ENCODE results near the gene SFXN4. TPM values are rescaled to one million over a fixed set of nuclear protein-coding genes. Genes with fewer than 3 reads are reported as not detected.
A peak's percentile ranks its signal among the peaks of the same experiment; 100 is the strongest.

The SFXN4 gene
- total RNA-seq, 1 donor from 2014 or later = 13.2 TPM

GRCh38 chr10:119105155-119105554 is 60.4 kb downstream of the SFXN4 start:
- Histone ChIP-seq H3F3A (ENCODE audit: low read depth) (peaks cover 4% of the 10 kb centered on the region), H3K27me3 (no peaks in the 10 kb centered on the region), H3K4me2 (peak overlapping the region; percentile 87), H3K9ac (no peak overlapping the region), H2AFZ (replicated peaks) (no peak overlapping the region), H3K4me3 (peak overlapping the region; percentile 92), H3K79me2 (ENCODE audit: low read depth) (peaks cover 27% of the 10 kb centered on the region), H3K27ac (no peak overlapping the region), H4K20me1 (ENCODE audit: low read depth) (peaks cover 15% of the 10 kb centered on the region), H3K4me1 (peaks cover 8% of the 10 kb centered on the region), H3K9me3 (ENCODE audit: low read depth) (no peaks in the 10 kb centered on the region), H3K36me3 (no peaks in the 10 kb centered on the region)
- Mint-ChIP-seq H3K9me3 (no peaks in the 10 kb centered on the region), H3K4me1 (peaks cover 7% of the 10 kb centered on the region), H3K36me3 (peaks cover 7% of the 10 kb centered on the region), H3K4me3 (peak overlapping the region; percentile 89), H3K27me3 (ENCODE audit: insufficient read depth, low read depth) (peaks cover 9% of the 10 kb centered on the region), H3K27ac (no peak overlapping the region)
- no peak for DNase-seq (ENCODE audit: low spot score)
- TF ChIP-seq EZH2 (IDR thresholded peaks at IDR 0.05) (no peak), CTCF (IDR thresholded peaks at IDR 0.05) (no peak), EZH2phosphoT487 (IDR thresholded peaks at IDR 0.05) (no peak)

GRCh38 chr10:119104654-119105015 is 60.9 kb downstream of the SFXN4 start:
- peak overlapping the region; percentile 89 for H3K4me3 Mint-ChIP-seq
- no peaks in the 10 kb centered on the region for H3K9me3 ChIP-seq (ENCODE audit: low read depth)
- H4K20me1 ChIP-seq (ENCODE audit: low read depth) = peaks cover 15% of the 10 kb centered on the region
- DNase-seq (ENCODE audit: low spot score) = peak; percentile 44
- H3K4me1 Mint-ChIP-seq = peaks cover 7% of the 10 kb centered on the region
- no peaks in the 10 kb centered on the region for H3K36me3 ChIP-seq
- peak overlapping the region; percentile 87 for H3K4me2 ChIP-seq
- H3K27me3 Mint-ChIP-seq (ENCODE audit: insufficient read depth, low read depth) = peaks cover 8% of the 10 kb centered on the region
- no peaks in the 10 kb centered on the region for H3K9me3 Mint-ChIP-seq
- H3F3A ChIP-seq (ENCODE audit: low read depth) = peaks cover 4% of the 10 kb centered on the region
- H3K9ac ChIP-seq = peak overlapping the region; percentile 67
- peaks cover 6% of the 10 kb centered on the region for H3K36me3 Mint-ChIP-seq
- no peak overlapping the region for H3K27ac Mint-ChIP-seq
- H3K27ac ChIP-seq = no peak overlapping the region
- H3K79me2 ChIP-seq (ENCODE audit: low read depth) = peaks cover 27% of the 10 kb centered on the region
- peak overlapping the region; percentile 92 for H3K4me3 ChIP-seq
- TF ChIP-seq EZH2 (IDR thresholded peaks at IDR 0.05) (no peak), EZH2phosphoT487 (IDR thresholded peaks at IDR 0.05) (no peak), CTCF (IDR thresholded peaks at IDR 0.05) (no peak)
- no peaks in the 10 kb centered on the region for H3K27me3 ChIP-seq
- H2AFZ ChIP-seq (replicated peaks) = no peak overlapping the region
- peaks cover 8% of the 10 kb centered on the region for H3K4me1 ChIP-seq

GRCh38 chr10:119103903-119104653 is 61.4 kb downstream of the SFXN4 start, which contains the start of gene DENND10:
Gene DENND10, plus strand, starts transcription at chr10:119104113. Its CDS starts 30 bp downstream, at chr10:119104143.
- TF ChIP-seq EZH2phosphoT487 (IDR thresholded peaks at IDR 0.05) = no peak
- no peak for TF ChIP-seq CTCF (IDR thresholded peaks at IDR 0.05)
- TF ChIP-seq EZH2 (IDR thresholded peaks at IDR 0.05) = no peak
- Mint-ChIP-seq H3K27me3 (ENCODE audit: insufficient read depth, low read depth) (peaks cover 8% of the 10 kb centered on the region), H3K4me3 (peak within 1 kb of the TSS; percentile 89), H3K4me1 (peaks cover 7% of the 10 kb centered on the region), H3K9me3 (no peaks in the 10 kb centered on the region), H3K27ac (peak within 1 kb of the TSS; percentile 3), H3K36me3 (peaks cover 6% of the 10 kb centered on the region)
- Histone ChIP-seq H3K79me2 (ENCODE audit: low read depth) (peaks cover 27% of the 10 kb centered on the region), H3F3A (ENCODE audit: low read depth) (peaks cover 4% of the 10 kb centered on the region), H3K4me3 (peak within 1 kb of the TSS; percentile 92), H3K4me1 (peaks cover 8% of the 10 kb centered on the region), H2AFZ (replicated peaks) (peak within 1 kb of the TSS; percentile 99), H4K20me1 (ENCODE audit: low read depth) (peaks cover 15% of the 10 kb centered on the region), H3K9me3 (ENCODE audit: low read depth) (no peaks in the 10 kb centered on the region), H3K36me3 (no peaks in the 10 kb centered on the region), H3K9ac (peak within 1 kb of the TSS; percentile 68), H3K27ac (no peak within 1 kb of the TSS), H3K27me3 (no peaks in the 10 kb centered on the region), H3K4me2 (peak within 1 kb of the TSS; percentile 87)
- peak; percentile 91 for DNase-seq (ENCODE audit: low spot score)
